Measurements from ENCODE around the gene RAET1G. TPM values are rescaled to one million over a fixed set of nuclear protein-coding genes. Genes with fewer than 3 reads are reported as not detected.

RAET1G gene
- total and polyA plus RNA-seq, 2 of the 13 experiments (the other 11 are each of a cell fraction or from before 2014, with no cell fraction given): not detected

GRCh38 chr6:149888659-149889058 is 34.3 kb downstream of the RAET1G start:
- H3K4me2 ChIP-seq (ENCODE audit: low read depth, low read length): no peak overlapping the region
- no peaks in the 10 kb centered on the region for H3K36me3 ChIP-seq (replicated peaks in 1 of 2; ENCODE audit: control insufficient read depth in 1 of 2, insufficient read depth in 2 of 2, low read length in 2 of 2)
- H4K20me1 ChIP-seq (ENCODE audit: insufficient read depth, low read length): no peaks in the 10 kb centered on the region
- in situ Hi-C loops (cut with HindIII; ENCODE audit: extremely low pct_ligation_motif_present, low pct_unique_long_range_greater_than_20kb) (no loop called here), intact Hi-C loops (cut with micrococcal nuclease; ENCODE audit: unreplicated experiment) (no loop called here)
- no TSS peak for BruUV-seq (replicated peaks)
- FAIRE-seq (no peak), ATAC-seq (no peak), DNase-seq (ENCODE audit: low spot score) (no peak)
- peaks cover 7% of the 10 kb centered on the region; the same call in 1 of the 2 replicates for H3K4me1 ChIP-seq (ENCODE audit: insufficient read depth, low read length)
- H2AFZ ChIP-seq (ENCODE audit: low read length): no peak overlapping the region
- POLR2A ChIA-PET: no interaction called here
- no peak overlapping the region for H3K27ac ChIP-seq (ENCODE audit: extremely low read length, insufficient read depth, low read length)
- no peak overlapping the region for H3K9ac ChIP-seq (ENCODE audit: insufficient read depth, low read depth, low read length)
- CTCF ChIA-PET (ENCODE audit: low intra/inter-chr PET ratio, low total read pairs): no interaction called here
- H3K9me3 ChIP-seq (ENCODE audit: low read length): no peaks in the 10 kb centered on the region
- WGBS (ENCODE audit: low lambda C conversion rate): 8% methylated on average over 1 of the region's 1 CpG
- no peaks in the 10 kb centered on the region for H3K79me2 ChIP-seq (ENCODE audit: insufficient read depth, low read length)
- peaks cover 3 to 49% of the 10 kb centered on the region in 2 experiments; a peak in 4 of 5 replicates for H3K27me3 ChIP-seq (ENCODE audit: control insufficient read depth in 1 of 2, insufficient read depth in 2 of 2, low read length in 2 of 2)
- TF ChIP-seq GATA4 (IDR thresholded peaks at IDR 0.05; ENCODE audit: borderline replicate concordance, low read depth): no peak
- no peak for TF ChIP-seq RELA (CRISPR knock-in tag; IDR thresholded peaks at IDR 0.05)
- TF ChIP-seq NR2F2 (IDR thresholded peaks at IDR 0.05; ENCODE audit: borderline replicate concordance, low read depth): no peak
- TF ChIP-seq ZBTB43 (CRISPR knock-in tag; conservative IDR thresholded peaks at IDR 0.05): no peak
- no peak for TF ChIP-seq AGO2 (optimal IDR thresholded peaks at IDR 0.05; ENCODE audit: low read depth, low read length)
- no peak for TF ChIP-seq MTA3 (CRISPR knock-in tag; IDR thresholded peaks at IDR 0.05)
- no peak for TF ChIP-seq HDAC2 (CRISPR knock-in tag; IDR thresholded peaks at IDR 0.05)
- no peak for TF ChIP-seq ZUFSP (CRISPR knock-in tag; IDR thresholded peaks at IDR 0.05; ENCODE audit: borderline replicate concordance)
- TF ChIP-seq ATF3 (CRISPR knock-in tag; IDR thresholded peaks at IDR 0.05): no peak
- no peak for TF ChIP-seq POLR2G (IDR thresholded peaks at IDR 0.05; ENCODE audit: low read depth, low read length)
- TF ChIP-seq ZNF883 (CRISPR knock-in tag; IDR thresholded peaks at IDR 0.05; ENCODE audit: not compliant biosample characterization): no peak
- TF ChIP-seq KDM5A (IDR thresholded peaks at IDR 0.05; ENCODE audit: borderline replicate concordance, low read length): no peak
- TF ChIP-seq ARID5B (CRISPR knock-in tag; IDR thresholded peaks at IDR 0.05): no peak
- TF ChIP-seq CBX2 (IDR thresholded peaks at IDR 0.05; ENCODE audit: low read depth, low read length): no peak
- no peak for TF ChIP-seq CBX2 (CRISPR knock-in tag; IDR thresholded peaks at IDR 0.05; ENCODE audit: low read depth)
- TF ChIP-seq ZNF331 (CRISPR knock-in tag; IDR thresholded peaks at IDR 0.05): no peak
- TF ChIP-seq SMAD3 (CRISPR knock-in tag; IDR thresholded peaks at IDR 0.05): no peak
- TF ChIP-seq MYNN (CRISPR knock-in tag; IDR thresholded peaks at IDR 0.05; ENCODE audit: low read depth): no peak
- no peak for TF ChIP-seq ZNF670 (CRISPR knock-in tag; IDR thresholded peaks at IDR 0.05; ENCODE audit: borderline replicate concordance)
- TF ChIP-seq MED13 (CRISPR knock-in tag; IDR thresholded peaks at IDR 0.05): no peak
- TF ChIP-seq KDM2A (CRISPR knock-in tag; IDR thresholded peaks at IDR 0.05; ENCODE audit: borderline replicate concordance, low read depth): no peak
- no peak overlapping the region for H3K4me3 ChIP-seq (replicated peaks in 1 of 3; ENCODE audit: insufficient read depth in 1 of 3, low read depth in 2 of 3, low read length in 3 of 3)
